GM21447 (cell line): ENCODE results near the gene TET2.

ENCODE experiments used
- ATAC-seq: cut with Tn5 transposase; IDR thresholded peaks from one replicate; pipeline ENCODE4 v1.9.1; 2021; ENCODE audit not compliant: unreplicated experiment

The TET2 gene

DNA sequence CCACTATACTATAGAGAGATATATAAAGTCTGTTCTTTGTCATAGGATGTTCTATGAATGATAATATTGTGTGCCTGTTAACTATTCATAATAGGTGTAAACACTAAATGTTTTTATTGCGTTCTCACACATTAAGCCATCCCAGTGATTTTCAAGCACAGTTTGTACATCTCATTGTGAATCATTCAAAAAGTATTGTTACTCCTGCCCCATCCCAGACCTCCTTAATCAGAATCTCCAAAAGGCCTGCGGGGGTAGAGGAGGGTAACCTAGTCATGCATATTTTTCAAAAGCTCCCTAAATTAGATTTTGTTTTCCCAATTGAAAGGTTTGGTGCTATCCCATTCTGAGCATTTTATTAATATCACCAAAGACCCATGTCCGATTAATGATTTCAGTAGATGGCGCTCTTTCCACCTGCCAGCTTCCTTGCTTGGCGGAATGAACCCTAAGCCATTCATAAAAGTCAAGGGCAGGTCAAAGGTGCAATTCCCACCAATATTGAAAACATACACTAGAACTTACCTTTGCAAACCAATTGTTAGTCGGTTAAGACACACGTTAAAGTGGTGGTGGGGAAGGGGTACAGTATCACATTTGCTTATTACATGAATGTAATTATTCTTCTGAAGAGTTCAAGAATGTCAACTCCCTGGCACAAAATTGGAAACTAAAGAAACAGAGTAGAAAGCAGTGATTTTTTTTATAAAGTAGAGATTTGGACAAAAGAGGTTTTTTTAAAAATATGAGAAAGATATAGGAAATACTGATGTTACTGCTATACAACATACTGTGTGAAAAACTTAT is 5.8 kb upstream of the TET2 start:
- peak; percentile 45 for ATAC-seq

DNA sequence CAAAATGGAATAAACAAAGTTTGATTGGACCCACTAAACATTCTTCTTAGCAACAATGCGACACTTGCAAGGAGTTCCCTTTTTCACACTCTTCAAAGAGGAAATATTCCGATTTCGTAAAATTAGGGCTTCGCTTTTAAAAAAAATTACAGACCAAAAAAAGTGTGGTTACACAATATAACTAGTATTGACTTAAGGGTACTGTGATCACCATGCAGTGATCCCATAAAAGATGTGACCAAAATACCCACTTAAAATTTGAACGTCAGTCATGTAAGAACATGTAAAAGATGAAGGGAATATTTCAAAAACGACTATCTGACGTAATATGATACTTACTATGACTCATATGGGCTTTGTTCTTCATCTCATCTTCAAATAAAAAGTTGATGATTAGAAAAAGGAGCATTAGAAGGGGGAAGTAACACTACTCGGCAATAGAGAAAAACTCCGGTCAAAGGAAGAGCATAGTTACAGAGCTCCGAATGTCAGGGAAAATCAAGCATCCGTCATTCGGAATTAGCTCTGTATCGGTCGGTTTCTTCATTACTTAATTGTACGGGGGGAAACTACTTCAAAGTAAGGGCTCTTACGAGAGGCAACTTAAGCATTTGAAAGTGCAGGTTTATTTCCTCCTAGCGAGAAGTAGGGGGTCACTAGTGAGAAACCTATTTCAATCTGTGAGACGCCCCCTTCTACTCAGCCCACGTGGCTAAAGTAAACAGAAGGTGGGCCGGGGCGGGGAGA is 1.3 kb upstream of the TET2 start:
- peak; percentile 0 for ATAC-seq

DNA sequence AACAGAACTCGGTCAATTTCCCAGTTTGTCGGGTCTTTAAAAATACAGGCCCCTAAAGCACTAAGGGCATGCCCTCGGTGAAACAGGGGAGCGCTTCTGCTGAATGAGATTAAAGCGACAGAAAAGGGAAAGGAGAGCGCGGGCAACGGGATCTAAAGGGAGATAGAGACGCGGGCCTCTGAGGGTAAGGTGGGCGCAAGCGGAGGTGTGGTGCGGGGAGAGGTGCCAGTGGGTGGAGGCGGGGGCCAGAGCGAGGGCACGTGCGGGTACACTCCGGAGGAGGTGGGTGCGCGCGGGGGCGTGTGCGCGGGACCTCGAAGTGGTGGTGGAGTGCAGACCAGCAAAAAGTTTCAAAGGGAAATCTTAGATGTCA is 787 bp upstream of the TET2 start:
- peak; percentile 26 for ATAC-seq

DNA sequence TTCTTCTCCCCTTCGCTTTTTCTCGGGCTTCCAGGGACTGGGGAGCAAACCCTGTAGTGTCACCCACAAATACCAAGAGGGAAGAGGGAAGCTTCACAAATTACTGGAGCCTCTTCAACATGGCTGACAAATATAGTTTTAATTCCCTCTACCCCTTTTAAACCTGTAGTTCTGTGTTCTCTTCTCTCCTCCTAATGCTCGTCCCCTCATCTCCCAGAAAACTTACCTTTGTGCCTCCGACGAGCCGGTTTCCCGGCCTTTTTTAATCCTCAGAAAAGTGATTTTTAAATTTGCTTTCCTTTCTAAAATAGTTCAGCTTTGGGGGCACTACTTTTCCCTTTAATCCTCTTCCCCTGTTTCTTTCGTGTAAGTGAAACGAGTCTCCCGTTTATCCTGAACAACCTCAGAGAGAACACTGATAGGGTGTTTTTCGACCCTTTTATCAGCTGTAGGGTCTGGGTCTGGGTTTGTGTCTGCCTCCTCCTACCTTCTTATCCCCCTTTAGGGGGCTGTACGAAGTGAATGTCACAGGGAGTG is 408 bp downstream of the TET2 start:
- ATAC-seq = peak; percentile 9

DNA sequence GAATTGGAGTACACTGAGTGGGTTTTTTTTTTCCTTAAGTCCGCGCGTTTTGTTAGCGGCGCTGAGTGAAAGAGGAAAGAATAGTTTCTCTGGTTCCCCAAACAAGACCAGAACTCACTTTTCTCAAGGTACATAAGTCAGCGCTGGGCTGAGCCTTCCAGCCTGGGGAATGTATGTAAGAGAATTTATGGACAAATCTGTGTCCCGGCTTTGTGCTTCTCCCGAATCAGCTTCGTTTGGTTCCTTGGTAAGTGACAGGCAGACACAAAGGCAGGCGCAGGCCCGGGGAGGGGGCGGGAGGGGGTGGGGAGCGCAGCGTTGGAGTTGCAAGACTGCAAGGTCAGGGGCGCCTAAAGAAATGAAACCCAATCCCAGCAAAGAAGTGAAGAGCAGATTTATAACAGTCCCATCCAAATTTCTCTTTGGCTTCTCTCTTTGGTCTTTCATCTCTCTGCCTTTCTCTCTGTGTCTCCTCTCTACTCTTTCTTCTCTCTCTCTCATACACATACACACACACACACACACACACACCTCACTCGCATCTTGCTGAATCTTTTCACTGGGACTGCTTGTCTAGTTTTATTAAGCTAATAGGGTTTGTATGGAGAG is 981 bp downstream of the TET2 start:
- no peak for ATAC-seq

DNA sequence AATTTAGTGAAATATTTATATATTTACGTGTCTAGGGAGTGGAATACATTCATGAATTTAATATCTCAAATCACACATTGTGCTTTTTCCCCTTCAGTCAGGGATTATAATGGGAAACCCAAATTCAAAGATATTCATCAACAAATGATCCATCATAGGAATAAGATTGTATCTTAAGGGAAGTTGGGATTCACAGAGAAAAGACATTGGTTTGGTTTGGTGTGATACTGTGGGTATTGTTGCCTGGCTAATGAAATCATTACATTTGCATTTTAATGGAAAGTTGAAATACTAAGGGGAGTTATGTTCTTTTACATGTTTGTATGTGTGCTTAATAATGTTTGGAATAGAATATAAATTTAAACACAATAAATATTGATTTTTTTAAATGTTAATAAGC is 1.7 kb downstream of the TET2 start:
- no peak for ATAC-seq

DNA sequence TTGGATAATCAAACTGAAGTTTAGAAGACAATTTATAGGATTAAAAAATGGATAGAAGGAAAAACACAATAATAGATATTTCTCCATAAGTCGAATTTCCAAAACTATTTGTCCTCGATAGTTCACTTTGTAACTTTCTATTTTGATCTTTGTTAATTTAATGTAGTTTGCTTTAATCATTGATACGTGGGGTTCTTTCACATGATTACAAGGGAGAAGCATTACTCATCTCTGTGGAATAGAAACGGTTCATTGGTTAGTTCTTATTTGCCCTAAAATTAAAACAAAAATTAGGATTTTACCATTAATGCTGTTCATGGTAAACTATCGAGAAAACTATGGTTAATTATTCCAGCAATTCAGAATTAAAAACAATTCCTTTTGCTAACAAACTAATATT is 2.1 kb downstream of the TET2 start:
- no peak for ATAC-seq

DNA sequence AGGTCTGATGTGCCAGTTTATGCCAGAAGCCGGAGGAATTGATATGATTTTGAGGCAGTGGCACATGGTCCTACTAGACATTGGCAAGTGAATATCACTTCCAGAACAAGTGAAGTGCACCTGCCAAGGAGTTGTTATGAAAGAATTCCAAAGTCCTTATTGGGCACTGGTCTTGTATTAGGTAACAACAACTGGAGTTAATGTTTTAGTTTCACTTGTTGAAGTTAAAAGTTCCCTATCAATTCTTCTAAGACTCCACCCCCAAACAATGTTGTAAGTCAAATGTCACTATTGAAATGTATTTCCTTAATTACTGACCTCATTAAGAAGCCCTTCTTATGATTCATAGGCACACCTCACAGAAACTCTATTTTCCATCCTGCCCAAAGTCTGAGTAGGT is 3.1 kb downstream of the TET2 start:
- no peak for ATAC-seq

DNA sequence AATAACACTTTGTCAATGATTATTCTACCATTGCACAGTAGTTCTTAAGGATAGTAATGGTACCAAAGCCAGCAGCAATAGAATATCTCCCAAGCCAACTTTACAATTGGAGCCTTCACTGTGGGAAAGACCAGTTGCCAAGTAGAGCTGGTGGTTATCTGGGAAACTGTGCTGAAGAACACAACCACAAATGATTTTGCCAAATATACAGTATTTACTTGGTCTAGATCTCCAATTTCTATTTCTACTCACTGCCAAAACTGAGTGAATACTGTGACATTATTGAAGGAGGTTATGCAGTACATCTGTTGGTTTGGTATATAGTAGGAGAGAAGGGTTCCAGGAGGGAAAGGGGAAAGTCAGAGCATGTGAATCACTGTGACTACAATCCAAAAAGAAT is 3.8 kb downstream of the TET2 start:
- ATAC-seq = no peak

DNA sequence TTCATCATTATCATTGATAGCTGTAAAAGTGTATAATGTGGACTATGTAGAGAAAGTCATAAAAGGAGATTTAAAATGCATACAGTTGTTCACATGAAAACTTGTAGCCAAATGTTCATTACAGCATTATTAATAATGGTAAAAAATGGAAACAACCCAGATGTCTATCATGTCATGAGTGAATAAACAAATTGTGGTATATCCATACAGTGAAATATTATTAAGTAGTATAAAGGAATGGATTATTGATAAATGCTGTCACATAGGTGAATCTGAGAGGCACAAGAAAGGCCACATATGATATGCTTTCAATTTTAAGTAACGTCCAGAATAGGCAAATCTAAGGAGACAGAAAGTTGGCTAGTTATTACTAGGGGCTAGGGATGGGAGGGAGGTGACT is 7.1 kb downstream of the TET2 start:
- no peak for ATAC-seq

DNA sequence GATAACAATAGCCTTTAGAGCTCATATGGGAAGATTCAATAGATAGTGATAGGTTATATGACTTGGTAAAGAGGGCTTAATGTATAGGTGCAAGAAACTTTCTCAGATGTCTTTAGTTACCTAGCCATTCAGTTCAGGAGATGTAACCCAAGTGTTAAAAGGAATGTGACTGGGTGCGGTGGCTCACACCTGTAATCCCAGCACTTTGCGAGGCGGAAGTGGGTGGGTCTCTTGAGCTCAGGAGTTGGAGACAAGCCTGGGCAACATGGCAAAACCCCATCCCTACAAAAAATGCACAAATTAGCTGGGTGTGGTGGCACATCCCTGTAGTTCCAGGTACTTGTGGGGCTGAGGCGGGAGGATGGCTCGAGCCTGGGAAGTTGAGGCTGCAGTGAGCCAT is 7.9 kb downstream of the TET2 start:
- ATAC-seq = no peak

DNA sequence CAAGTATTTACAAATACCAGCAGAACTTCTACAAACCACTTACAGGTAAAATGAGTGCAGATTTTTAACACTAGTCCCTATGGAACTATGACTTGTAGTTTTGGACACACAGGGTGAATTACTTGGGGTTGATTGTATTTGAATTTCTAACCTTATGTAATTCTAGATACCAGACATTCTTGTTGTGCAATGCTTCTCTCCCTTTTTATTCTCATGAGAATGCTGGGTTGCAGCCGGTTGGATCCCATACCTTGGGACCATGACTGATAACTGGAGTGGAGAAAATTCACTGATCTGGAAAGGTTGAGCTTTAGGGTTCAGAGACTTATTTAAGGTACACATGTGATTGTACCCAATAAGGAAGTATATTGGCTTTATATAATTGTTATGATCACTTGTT is 8.8 kb downstream of the TET2 start:
- no peak for ATAC-seq

DNA sequence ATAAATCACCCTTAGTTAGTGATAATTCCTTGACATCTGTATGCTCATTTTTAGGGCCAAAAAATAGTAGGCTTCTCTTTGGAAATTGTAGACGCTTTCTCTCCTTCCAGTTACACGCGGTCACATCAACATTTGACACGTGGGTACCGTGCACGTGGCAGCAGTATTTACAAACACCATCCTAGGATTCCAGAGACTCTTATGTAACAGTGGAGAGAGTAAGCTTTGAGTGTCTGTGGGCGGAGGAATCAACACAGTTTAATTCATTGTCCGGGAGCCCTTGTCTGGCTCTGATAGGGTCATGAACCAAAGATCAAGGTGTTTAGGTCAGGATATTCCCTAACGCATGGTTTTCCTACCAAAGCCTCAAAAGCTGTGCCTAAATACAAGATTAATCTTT is 12.2 kb downstream of the TET2 start:
- no peak for ATAC-seq

DNA sequence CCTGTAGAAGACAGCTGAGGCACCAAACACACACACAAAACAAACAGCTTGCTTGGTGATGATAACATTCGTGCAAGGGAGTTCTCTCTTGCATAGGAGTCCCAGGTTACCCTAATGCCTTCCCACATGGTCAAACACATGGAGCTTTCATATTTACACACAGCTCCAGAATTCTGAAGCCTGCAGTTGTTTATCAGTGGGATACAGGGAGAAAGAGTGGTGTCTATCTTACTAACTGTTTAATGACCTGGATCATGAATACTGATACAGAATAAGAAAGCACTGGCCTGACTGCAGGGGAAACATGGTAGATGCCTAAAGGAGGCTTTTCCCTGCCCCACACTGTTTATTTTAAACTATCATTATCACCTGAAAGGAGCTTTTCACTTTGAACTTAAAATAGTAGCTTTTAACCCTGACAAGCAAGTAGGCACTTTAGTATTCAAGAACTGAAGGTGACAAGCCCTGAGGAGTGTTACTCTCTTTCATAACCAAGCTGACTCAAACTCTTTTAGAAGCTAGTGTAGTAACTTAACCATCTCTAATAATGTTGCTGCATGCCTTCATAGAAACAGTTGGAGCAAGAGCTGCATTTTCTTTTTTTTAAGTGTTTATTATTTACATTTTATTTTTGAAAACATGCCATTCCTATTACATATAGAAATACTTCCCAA is 15.6 kb downstream of the TET2 start:
- ATAC-seq = no peak

DNA sequence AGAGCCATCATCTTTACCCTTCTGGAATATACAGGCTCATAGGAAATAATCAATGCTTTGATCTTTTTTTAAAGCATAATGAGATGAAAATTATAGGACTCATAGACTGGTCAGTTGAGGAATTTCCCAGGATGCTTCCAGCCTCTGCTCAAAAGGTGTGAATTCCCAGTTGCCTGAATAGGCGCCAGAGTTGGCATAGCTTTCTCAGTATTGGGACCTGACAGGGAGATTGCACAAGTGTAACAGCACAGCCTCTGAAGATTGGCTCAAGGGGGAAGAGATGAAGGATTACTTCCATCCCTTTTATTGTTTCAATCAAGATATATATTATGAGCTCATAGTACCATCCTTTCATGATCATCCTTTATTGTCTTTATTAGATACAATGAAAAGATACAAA is 17.9 kb downstream of the TET2 start:
- ATAC-seq = no peak

DNA sequence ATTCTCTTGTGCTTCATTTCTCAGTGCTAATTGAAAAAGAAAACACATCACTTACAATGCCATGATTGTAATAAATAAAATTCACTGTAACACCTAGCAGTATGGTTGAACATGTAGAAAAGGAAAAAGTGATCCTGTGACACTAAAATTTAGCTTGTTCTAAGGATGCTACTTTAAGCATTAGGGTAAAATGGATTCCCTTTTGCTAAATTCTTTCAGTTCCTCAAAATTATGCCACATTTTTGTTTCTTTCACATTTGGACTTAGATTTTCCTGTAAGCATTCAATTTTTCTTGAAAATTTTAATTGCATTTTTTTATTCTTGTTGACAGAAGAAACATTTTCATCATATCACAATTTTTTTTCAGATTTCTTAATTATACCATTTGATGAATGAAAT is 19.4 kb downstream of the TET2 start:
- no peak for ATAC-seq

DNA sequence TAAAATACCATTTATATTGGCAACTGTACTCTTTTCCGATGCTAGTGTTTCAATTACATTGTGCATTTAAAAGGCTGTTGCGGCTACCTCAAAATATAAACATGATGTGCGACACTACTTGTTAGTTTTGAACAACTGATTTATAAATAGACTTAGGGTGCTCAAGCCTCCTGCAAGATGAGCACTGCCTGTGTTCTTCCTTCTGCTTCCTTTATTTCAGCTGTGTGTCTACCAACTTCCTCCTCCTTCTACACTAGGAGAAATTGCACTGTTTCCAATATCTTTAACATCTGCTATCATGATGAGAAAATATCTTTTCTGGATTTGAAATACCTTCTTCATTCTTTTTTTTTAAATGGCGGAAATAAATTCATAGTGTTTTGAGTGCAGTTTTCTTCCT is 24.0 kb downstream of the TET2 start:
- no peak for ATAC-seq

DNA sequence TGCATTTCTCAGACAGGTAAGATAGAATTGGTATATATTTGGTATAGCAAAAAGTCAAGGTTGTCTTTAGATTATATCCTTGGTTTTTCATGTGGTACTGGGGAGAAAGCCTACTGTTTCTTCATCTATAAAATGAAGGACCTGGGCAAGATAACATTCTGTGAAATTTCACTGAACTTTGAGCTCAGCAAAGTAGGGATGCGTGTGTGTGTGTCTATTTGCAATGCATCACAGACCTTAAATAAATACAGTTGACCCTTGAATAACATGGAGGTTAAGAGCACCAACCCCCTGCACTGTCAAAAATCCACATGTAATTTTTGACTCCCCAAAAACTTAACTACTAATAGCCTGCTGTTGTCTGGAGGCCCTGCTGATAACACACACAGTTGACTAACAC is 25.2 kb downstream of the TET2 start:
- no peak for ATAC-seq

DNA sequence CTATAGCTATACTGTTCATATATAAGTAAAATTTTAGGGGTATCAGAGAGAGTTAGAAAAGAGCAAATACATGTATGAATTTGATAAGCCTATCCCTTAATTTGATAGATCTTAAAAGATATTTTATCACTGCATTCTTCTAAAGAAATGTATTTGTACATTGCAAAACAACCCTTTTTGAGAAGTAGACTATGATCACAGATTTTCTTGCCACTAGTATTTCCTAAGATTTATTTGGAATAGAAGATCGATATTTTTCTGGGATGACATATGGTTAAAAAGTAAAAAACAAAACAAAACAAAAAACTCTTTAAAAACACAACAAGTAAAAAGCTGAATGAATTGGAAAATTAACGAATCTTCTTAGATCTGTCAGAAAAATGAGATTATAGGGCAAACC is 27.4 kb downstream of the TET2 start:
- ATAC-seq = no peak

DNA sequence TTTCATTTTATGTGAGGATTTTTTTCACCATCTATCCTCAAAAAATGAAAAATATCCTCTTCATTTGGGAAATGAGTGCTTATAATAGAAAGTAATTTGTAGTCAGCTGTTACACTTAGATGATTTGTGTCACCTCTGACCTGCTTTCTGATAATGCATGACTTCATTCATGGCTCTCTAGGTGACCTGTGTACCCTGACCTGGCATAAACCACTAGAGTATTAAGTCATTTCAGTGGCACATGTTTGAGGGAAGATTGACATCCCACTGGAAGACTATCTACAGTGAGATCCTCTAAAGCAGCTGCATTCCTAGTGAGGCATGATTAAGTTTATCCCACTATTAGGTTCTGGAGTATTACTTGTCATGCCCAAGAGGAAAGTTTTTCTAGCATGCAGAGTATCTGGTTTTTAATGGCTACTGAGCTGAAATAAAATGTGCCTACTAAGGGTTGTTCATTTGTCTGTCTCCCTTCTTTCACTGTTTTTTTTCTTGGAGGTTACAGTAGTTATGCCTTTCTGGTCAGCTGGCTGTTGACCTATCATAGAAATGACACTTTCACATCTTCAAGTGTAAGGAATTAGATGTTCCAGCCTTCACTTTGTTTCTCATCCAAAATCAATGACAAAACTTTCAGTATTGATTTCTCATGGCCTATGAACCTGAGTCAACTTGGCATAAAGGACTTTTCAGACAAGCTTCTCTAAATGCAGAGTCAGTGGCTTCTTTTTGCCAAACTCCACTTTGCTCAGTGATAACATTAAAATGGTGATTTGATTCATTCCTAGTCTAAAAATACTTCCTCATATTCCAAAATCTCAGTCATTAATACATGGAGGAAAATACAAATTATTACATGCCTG is 33.1 kb downstream of the TET2 start:
- no peak for ATAC-seq

DNA sequence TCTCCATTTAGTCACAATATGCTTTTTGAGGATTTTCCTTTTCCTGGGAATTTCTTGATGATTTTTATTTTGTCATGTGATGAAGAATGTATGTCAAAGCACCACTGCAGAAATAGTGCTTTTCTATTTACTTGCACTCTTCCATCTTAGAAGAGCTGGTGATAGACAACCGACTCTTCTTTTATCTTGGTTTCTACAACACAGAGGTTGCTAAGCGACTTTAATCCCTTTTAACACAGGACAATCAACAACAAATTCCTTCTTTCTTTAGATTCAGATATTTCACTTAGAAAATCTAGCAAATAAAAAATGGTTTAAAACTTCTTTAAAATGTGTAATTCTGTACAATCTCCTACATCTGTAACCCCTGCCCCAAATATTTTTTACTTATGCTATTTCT is 34.6 kb downstream of the TET2 start:
- ATAC-seq = no peak
